ENCODE measurements around the gene SHH.
A peak's percentile ranks its signal among the peaks of the same experiment; 100 is the strongest.
"Not testable (repeated sequence)": the region's sequence is repeated elsewhere in the genome, so short reads cannot be mapped to it uniquely, and the experiment has no call there.

The SHH gene

GRCh38 chr7:155819186-155819585, 6.9 kb upstream of the SHH start:
- no peak for DNase-seq (ENCODE audit: low read depth)

GRCh38 chr7:155818820-155819168, 6.5 kb upstream of the SHH start:
- no peak for DNase-seq (ENCODE audit: low read depth)

DNA sequence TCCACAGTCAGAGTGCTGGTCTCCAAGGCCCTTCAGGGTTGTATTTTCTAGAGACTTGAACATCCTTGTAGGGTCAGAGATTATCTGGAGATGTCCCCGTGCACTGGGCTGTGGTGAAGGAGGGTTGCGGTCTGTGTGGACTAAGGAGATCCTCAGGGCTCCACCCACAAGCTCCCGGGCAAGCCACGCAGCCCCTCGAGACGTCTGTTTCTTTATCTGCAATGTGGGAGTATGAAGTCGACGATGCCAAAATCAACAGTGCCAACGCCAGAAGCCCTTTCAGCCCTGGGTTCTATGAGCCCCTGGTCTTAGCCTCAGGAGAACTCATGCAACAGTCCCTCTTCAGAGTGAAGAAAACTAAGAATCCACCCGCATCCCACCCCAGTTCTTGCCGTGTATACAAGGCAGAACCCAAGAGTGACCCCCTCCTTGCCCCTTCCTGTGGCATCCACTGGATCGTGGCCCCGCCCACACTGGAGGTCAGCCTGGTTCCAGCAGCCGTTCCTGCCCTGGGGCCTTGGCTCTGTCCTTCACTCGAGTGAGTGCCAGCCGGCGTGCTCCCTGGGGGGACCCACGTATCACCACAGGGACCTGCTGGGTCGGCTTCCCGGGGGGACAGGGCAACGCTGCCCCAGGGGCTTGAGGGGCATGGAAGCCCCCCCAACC, 6.0 kb upstream of the SHH start:
- DNase-seq (ENCODE audit: low read depth): no peak

GRCh38 chr7:155817515-155817914, 5.3 kb upstream of the SHH start:
- DNase-seq (ENCODE audit: low read depth): not testable (repeated sequence)

DNA sequence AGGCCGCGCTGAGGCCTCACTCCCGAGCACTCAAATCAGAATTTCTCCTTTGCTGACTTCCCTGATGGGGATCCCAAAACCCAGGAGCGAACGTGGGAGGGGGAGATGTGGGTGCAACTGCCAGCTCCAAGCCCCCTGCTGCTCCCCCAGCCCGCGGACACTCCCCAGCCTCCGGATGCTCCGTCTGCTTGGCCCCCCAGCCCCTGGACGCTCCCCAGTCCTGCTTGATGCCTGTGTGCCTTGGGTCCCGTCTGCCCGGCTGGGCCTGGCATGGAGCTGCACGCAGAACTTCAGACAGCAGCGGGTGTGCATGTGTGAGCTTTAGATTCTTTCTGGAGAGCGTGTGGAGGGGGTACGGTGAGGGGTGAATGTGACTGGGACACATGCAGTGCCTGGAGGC, 4.7 kb upstream of the SHH start:
- no peak for DNase-seq (ENCODE audit: low read depth)

GRCh38 chr7:155816192-155816508, 3.9 kb upstream of the SHH start:
- no peak for DNase-seq (ENCODE audit: low read depth)

DNA sequence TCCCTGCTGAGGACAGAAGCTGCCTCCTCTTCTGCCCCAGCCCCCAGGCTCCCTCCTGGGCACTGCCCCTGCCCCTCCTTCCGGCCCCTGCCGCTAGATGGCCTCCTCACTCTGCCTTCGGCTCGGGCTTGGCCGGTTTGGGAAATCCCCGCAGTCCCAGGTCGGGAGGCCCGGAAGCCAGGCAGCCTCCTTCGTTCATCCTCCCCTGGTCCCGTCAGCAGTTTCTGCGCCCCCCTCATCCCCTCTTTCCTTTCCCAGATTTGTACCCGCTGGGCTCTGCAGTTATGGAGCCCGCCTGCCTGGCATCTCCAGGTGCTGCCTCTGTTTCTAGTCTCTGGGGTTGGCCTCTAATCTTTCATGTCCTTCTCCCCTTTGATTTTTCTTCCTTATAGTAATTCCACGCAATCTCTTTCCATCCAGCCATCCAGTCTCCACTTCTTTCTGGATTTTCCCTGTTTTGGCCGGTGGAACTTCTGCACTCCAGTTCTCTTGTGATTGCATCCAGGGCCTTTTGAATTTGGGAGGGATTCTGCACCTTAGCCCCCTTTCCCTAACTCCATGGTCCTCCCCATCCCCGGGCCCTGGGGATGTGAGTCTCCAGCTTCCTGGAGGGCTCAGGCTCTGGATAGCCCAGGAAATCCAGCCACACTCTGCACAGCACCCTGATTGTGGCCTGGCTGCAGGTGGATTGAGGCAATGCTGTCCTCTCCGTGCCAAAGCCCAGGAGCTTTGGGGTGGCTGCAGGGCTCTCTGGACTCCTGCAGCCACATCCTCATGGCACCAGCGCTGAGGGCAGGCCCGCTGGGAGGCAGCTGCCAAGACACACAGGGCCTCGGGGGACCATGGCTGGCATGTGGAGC, 3.3 kb upstream of the SHH start:
- DNase-seq (ENCODE audit: low read depth): peak; percentile 35

DNA sequence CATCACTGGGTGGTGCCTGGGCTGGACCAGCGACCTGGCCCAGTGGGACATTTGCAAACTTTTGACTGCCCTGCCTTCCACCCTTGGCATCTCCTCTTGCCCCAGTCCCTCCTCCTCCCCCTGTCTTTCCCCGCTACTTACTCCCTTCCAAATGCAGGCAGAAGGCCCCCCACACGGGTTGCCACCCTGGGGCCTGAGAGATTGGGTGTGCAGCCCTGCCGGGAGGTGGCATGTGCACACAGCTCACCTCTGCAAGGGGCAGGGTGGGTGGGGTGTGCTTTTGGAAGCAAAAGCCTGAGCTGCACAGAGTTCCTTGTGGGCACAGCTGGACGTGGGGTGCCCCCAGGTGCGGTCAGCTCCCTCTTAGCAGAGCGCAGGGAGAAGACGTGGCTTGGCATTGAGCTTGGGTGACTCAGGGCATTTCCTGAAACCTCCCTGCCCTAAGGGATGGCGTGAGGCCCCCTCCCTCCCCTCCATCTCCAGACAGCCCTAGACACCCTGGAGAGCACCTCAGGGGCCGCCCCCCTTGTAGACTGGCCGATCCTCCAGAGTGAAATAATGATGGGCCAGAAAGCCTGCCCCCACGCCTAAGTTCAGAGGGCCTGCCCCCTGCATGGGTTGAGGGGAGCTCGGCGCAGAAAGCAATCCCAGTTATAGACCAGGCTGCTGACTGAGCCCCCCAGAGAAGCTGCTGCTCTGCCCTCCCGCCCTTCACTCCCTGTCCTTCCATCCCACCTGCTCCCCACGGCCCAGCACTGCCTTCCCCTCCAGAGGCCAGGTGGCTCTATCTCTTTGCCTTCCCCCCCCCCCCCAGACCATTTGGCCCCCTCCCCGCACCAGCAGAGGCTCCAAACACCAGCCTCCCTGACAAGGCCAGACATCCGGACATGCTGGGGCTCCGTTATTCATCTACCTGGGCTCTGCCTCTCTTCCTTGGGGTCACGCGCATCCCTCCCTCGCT, 2.3 kb upstream of the SHH start:
- DNase-seq (ENCODE audit: low read depth): no peak

DNA sequence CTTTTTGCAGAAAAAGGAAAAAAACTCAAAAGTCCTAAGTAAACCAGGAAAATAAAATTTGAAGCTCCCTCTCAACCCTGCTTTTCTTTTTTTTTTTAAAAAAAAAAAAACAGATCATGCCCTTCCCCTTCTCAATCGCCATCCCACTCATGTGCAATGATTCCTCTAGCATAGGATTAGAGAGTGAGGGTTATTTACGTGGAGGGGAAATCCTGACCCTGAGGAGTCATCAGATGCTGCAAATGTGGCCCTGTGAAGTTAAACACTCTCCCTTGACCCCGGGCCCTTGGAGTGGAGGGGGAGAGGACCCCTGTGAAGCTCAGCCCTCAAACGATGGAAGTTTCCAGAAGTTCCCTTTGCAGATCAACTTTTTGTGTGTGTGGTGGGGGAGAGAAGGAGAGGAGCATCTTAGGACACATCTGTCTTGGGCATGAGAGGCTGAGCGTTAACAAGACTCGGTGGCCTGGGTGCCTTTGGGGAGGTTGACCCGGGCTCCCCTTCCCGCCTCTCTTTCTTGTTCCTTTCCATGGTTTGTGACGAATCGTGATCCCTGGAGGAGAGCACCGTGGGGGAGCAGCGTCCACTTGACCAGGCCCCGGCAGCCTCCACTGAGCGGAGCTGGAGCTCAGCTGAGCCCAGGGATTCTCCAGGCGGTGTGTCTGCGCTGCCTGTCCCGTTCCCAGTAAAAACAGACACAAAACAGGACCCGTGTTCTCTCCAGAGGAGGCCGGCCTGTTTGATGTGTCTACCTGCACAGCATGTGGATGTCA, 1.5 kb upstream of the SHH start:
- DNase-seq (ENCODE audit: low read depth): no peak

GRCh38 chr7:155813125-155813524, 862 bp upstream of the SHH start:
- DNase-seq (ENCODE audit: low read depth): no peak

DNA sequence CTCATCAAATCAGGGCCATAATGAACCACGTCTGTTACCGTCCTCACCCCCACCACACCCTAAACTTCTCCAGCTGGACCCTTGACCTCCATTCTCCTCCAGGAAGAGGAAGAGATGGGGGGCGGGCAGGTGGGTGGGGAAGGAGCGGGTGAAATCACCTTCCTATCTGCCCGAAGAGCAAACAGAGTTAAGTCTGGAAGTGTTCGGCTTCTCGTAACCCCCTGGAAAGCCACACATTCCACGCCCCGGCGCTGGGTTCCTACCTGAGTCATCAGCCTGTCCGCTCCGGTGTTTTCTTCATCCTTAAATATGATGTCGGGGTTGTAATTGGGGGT, 736 bp downstream of the SHH start:
- DNase-seq (ENCODE audit: low read depth): no peak

DNA sequence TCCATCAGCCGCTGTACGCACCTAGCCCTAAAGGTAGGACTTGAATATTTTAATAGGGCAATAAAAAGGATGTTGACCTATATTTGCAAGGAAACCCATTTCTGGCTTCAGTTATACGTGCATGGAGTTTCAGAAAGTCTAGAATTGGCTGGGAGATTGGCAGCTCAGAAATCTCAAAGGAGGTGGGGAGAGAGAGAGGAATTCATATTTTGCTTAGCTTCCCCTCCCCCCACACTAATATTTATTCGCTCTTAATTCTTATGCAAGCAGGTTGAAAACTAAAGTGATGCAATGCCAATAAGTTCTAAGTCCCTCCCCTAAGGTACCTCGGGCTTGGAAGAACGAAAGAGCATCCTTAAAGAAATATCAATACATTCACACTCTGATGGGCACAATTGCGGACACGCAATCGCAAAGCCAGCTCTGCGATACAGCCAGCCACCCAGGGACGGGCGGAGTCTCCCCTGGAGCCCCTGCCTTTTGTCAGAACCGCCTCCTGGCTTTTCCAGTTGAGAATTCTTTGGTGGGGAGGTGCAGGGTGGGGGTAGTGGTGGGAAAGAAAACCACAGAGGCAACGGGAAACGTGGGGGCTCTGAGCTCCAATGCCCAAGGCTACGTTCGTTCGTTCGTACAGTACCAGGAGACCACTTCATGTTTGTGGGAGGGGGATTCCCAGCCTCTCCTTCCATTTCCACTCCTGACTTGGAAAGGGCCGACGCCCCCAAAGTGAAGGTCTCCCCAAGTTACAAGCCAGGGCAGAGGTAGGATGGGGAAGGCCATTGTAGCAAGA, 1.3 kb downstream of the SHH start:
- DNase-seq (ENCODE audit: low read depth): no peak

DNA sequence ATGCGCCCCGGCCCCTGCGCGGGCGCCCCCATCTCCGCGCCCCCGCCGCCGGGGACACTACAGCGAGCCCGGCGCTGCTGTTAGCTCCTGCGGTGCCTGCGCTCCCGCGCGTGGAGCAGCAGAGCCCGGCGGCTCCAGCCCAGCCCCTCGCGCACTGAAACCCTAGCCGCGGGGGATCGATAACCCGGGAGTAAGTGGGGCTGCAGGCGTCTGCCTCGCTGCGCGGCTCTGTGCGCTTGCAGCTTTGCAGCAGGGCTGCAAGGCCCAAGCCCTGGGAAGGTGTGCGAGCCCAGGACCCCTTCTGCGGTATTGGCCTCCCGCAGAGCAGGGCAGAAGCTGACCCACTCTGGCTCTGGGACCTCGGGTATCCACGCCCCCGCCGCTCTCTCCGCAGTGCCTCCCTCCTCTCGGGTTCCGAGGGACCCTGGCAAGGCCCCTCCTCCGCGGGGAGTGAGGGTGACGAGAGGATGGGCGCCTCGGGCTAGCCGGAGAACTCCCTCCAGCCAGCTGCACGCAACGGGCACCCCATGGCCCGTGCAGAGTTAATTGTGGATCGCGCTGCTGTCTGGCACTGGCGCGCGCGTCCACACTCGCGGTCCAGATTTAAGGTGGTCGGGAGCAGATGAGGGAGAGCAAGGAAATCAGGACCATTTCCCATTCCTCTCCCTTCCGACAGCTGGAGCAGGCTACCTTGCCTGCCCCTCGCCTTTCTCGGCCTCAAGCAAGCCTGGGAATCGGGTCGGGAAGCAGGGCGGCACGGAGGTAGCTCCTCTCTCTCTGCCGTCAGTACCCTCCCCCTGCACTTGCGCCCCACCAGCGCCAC, 2.1 kb downstream of the SHH start:
- no peak for DNase-seq (ENCODE audit: low read depth)

GRCh38 chr7:155809332-155809946, 2.8 kb downstream of the SHH start:
- DNase-seq (ENCODE audit: low read depth): no peak

GRCh38 chr7:155808549-155809331, 3.5 kb downstream of the SHH start:
- DNase-seq (ENCODE audit: low read depth): no peak

GRCh38 chr7:155807789-155808548, 4.3 kb downstream of the SHH start:
- DNase-seq (ENCODE audit: low read depth): no peak

GRCh38 chr7:155807065-155807671, 5.1 kb downstream of the SHH start:
- no peak for DNase-seq (ENCODE audit: low read depth)
